Upper lobe of left lung (tissue), 6 donors: Measurements from ENCODE around the gene ACTL6B. TPM values are rescaled to one million over a fixed set of nuclear protein-coding genes. Genes with fewer than 3 reads are reported as not detected.

Experiments used
- ATAC-seq, 2 donors: fragments of 200-7000 bp; cut with Tn5 transposase; one replicate each; pipeline ENCODE4 v1.9.1; 2022; ENCODE audit warnings: mild to moderate bottlenecking in 2 of 2, moderate library complexity in 2 of 2; ENCODE audit not compliant: low FRiP score in 2 of 2
- DNase-seq, 2 donors: peaks; one replicate each; pipeline ENCODE4 v3.0.0-alpha.2; 2019 to 2020
- H3K27ac ChIP-seq, 4 donors: fragments of 200-600 bp; sonication (generic); one replicate each; pipeline ENCODE4 v1.5.1; 2016 to 2019
- H3K27me3 ChIP-seq, 4 donors: fragments of 200-600 bp; sonication (generic); one replicate each; pipeline ENCODE4 v1.5.1; 2017 to 2019
- H3K36me3 ChIP-seq, 4 donors: fragments of 200-600 bp; sonication (generic); one replicate each; pipeline ENCODE4 v1.5.1; 2016 to 2019
- H3K4me1 ChIP-seq, 4 donors: fragments of 200-600 bp; sonication (generic); one replicate each; pipeline ENCODE4 v1.5.1; 2018 to 2019
- H3K4me3 ChIP-seq, 4 donors: fragments of 200-600 bp; sonication (generic); one replicate each; pipeline ENCODE4 v1.5.1; 2017 to 2019; ENCODE audit warnings: mild to moderate bottlenecking in 2 of 4, moderate library complexity in 1 of 4
- H3K9me3 ChIP-seq, 4 donors: fragments of 200-600 bp; sonication (generic); one replicate each; pipeline ENCODE4 v1.5.1; 2018 to 2019
- CTCF ChIP-seq, 6 experiments: fragments of 450-650 bp in 4 of 6; fragments of 200-600 bp in 2 of 6; sonication (generic) in 2 of 6; IDR thresholded peaks; one replicate each; pipeline ENCODE4 v1.5.1; 2016 to 2019; ENCODE audit warnings: antibody characterized with exemption in 6 of 6
- EP300 ChIP-seq, 4 donors: sonication (generic); formaldehyde crosslinking; IDR thresholded peaks; one replicate each; pipeline ENCODE4 v1.5.1; 2017; ENCODE audit warnings: antibody characterized with exemption in 4 of 4, control low read depth in 2 of 4
- POLR2A ChIP-seq, 4 donors: fragments of 450-650 bp; IDR thresholded peaks; one replicate each; pipeline ENCODE4 v1.5.1; 2016 to 2017; ENCODE audit warnings: antibody characterized with exemption in 4 of 4, mild to moderate bottlenecking in 2 of 4
- POLR2AphosphoS5 ChIP-seq, 2 donors: sonication (generic); formaldehyde crosslinking; IDR thresholded peaks; one replicate each; pipeline ENCODE4 v1.5.1; 2017; ENCODE audit warnings: antibody characterized with exemption in 2 of 2
- WGBS, 2 donors: methylation state at CpG; one replicate each; pipeline ENCODE4 v1.1.5; 2017 to 2018; 5-methylcytosine and 5-hydroxymethylcytosine counted together
- total RNA-seq, 6 donors: library from RNA; depleted of rRNA in 4 of 6; stranded (reverse); fragments of >200 nt in 4 of 6; gene quantifications; one replicate each; pipeline versions ENCODE4 v1.1.0 to v1.2.1, GENCODE V29; 2016 to 2021
- donor health status: DM: no; HTN: no; CAD: no; lungs with moderate emphysema.
- donor health status: DM: no; HTN: yes; CAD: no; lungs with severe emphysema.

ACTL6B gene
- total RNA-seq, 6 donors from 2014 or later: not detected

DNA sequence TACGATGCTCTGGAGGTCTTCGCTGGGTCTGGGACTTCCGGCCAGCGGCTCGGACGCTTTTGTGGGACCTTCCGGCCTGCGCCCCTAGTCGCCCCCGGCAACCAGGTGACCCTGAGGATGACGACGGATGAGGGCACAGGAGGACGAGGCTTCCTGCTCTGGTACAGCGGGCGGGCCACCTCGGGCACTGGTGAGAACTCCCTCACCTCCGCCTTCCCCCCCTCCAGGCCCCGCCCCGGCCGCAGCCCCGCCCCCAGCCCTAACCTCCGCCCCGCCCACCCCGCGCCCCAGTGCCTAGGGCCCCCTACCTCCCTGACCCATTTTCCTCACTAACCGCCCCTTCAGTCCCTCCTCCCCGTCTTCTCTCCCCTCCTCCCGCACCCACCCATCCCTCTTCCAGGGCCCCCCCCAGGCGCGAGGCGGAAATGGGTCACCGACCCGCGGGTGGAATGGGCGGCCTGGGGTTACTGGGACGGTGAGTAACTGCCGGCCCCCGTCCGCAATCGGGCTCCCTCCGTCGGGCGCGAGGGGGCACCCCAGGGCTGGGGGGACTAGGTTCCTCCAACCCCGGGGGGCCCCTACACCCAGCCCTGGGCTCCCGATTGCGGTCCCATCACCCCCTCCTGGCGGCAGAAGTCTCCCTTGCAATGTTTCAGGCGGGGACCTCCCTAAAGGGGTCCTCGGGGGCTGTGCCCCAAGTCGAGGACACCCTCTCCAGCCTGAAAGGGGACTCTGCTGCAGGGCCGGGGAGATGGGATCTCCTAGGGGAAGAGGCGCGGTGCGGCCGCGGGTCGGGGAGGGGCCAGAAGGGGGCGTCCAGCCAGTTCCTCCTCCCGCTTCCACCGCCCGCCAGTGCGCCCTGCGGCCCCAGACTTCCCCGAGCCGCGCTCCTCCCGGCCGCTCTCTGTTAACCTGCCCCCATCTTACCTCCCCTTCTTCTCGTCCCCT, 51.9 kb downstream of the ACTL6B start:
- Histone ChIP-seq H3K9me3 (no peaks in the 10 kb centered on the region), H3K4me1 (peaks cover 15 to 42% (median 29%) of the 10 kb centered on the region in 4 donors), H3K27ac (peak overlapping the region; percentile 59 to 88 (median 76)), H3K27me3 (no peaks in the 10 kb centered on the region), H3K36me3 (no peaks in the 10 kb centered on the region), H3K4me3 (peak overlapping the region; percentile 70 to 89 (median 75))
- DNase-seq (peak; percentile 80 to 95), ATAC-seq (peak; percentile 83 to 88)
- WGBS, 2 donors: 0% methylated on average over 16 to 50 of the region's 70 CpGs
- TF ChIP-seq POLR2AphosphoS5 (IDR thresholded peaks at IDR 0.05) (peak in 1 of 2 donors; percentile 73), POLR2A (IDR thresholded peaks at IDR 0.05) (peak in 1 of 4 donors; percentile 67), EP300 (IDR thresholded peaks at IDR 0.05) (no peak), CTCF (IDR thresholded peaks at IDR 0.05) (peak in 5 of 6 experiments; percentile 53 to 66 (median 62))

DNA sequence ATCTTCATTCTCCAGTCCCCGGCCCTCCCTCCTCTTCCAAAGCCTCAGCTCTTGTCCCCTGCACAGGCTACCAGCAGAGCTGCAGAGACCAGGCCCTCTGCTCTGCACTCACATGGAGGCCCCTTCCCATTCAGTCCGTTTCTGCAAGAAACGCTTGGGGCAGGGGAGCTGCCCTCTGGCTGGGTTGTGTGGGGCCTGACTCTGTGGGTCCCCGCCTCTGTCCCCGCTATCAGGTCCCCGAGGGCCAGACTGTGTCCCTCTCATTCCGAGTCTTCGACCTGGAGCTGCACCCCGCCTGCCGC, 52.6 kb downstream of the ACTL6B start:
- ATAC-seq (no peak), DNase-seq (no peak)
- WGBS, 2 donors: 12 to 24% methylated on average over 3 to 10 of the region's 10 CpGs
- H3K27me3 ChIP-seq: no peaks in the 10 kb centered on the region
- no peak for TF ChIP-seq POLR2A (IDR thresholded peaks at IDR 0.05)
- TF ChIP-seq POLR2AphosphoS5 (IDR thresholded peaks at IDR 0.05): no peak
- no peak for TF ChIP-seq CTCF (IDR thresholded peaks at IDR 0.05)
- TF ChIP-seq EP300 (IDR thresholded peaks at IDR 0.05): no peak
- H3K36me3 ChIP-seq: no peaks in the 10 kb centered on the region
- H3K4me1 ChIP-seq: peaks cover 15 to 42% (median 29%) of the 10 kb centered on the region in 4 donors
- H3K4me3 ChIP-seq: peak overlapping the region; percentile 70 to 89 (median 75)
- H3K27ac ChIP-seq: peak overlapping the region; percentile 59 to 88 (median 76)
- H3K9me3 ChIP-seq: no peaks in the 10 kb centered on the region

DNA sequence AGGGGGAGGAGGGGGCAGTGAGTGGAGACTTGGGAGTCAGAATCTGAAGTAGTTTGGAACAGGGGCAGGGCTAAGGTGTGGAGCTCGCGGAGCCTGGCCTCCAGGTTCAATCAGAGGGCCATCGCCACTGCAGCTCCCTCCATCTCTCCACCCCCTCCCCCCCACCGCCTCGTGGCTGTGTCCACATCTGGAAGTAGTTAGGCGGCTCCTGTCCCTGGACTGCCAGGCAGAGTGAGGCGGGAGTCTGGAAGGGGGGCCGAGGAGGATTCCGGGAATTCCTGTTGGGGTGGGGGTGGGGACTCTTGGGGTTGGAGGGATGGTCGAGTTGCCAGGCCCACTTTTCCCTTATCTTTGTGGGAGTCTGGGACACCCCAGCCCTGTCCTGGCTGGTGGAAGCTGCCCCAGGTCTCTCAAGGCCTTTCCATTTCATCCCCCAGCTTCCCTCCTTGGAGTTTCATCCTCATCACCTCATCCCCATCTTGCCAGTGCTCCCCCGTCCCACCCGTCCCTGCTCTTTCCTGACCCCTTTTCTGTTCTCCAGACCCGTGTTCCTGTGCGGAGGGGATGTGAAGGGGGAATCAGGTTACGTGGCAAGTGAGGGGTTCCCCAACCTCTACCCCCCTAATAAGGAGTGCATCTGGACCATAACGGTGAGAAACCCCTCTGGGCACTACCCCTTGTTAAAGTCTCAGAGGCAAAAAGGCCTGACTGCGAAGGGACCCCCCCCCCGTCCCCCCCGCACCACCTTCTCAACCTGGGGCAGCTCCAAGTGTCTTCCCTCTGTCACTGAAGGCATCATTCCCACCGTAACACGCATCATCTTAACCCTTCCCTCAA, 53.1 kb downstream of the ACTL6B start:
- TF ChIP-seq POLR2A (IDR thresholded peaks at IDR 0.05) (no peak), POLR2AphosphoS5 (IDR thresholded peaks at IDR 0.05) (peak in 1 of 2 donors; percentile 41), EP300 (IDR thresholded peaks at IDR 0.05) (no peak), CTCF (IDR thresholded peaks at IDR 0.05) (no peak)
- no peaks in the 10 kb centered on the region for H3K36me3 ChIP-seq
- H3K9me3 ChIP-seq: no peaks in the 10 kb centered on the region
- H3K4me1 ChIP-seq: peaks cover 15 to 42% (median 29%) of the 10 kb centered on the region in 4 donors
- peak in 1 of 2 donors; percentile 49 for DNase-seq
- ATAC-seq: peak; percentile 32 to 80
- peak overlapping the region; percentile 59 to 88 (median 76) for H3K27ac ChIP-seq
- H3K27me3 ChIP-seq: no peaks in the 10 kb centered on the region
- WGBS, 2 donors: 48 to 59% methylated on average over 18 to 21 of the region's 21 CpGs
- peak overlapping the region in 3 of 4 donors; percentile 71 to 89 (median 79) for H3K4me3 ChIP-seq

- no peaks in the 10 kb centered on the region for H3K27me3 ChIP-seq
- TF ChIP-seq POLR2AphosphoS5 (IDR thresholded peaks at IDR 0.05) (no peak), POLR2A (IDR thresholded peaks at IDR 0.05) (no peak), CTCF (IDR thresholded peaks at IDR 0.05) (no peak), EP300 (IDR thresholded peaks at IDR 0.05) (no peak)
- no peak overlapping the region for H3K4me3 ChIP-seq
- H3K4me1 ChIP-seq: peaks cover 13 to 39% (median 28%) of the 10 kb centered on the region in 4 donors
- ATAC-seq (no peak), DNase-seq (no peak)
- H3K9me3 ChIP-seq: no peaks in the 10 kb centered on the region
- no peak overlapping the region for H3K27ac ChIP-seq
- H3K36me3 ChIP-seq: no peaks in the 10 kb centered on the region
- 85 to 87% methylated on average over 9 of the region's 9 CpGs for WGBS, 2 donors
These were observed 55.6 kb downstream of the ACTL6B start for GRCh38 chr7:100600730-100601038.
